GM23338 (cell line): ENCODE results near the gene CXCL9. TPM values are rescaled to one million over a fixed set of nuclear protein-coding genes. Genes with fewer than 3 reads are reported as not detected.

ENCODE experiments used
- ATAC-seq: fragments of 200-7000 bp; cut with Tn5 transposase; 3 replicates; pipeline ENCODE4 v1.9.1; 2020
- DNase-seq: peaks from one replicate; pipeline ENCODE4 v3.0.0-alpha.2; 2015; ENCODE audit warnings: low spot score
- H2AFZ ChIP-seq: fragments of 200-600 bp; sonication (generic); 2 replicates; pipeline ENCODE4 v1.8.0; 2016; ENCODE audit warnings: antibody characterized with exemption, mild to moderate bottlenecking, moderate library complexity
- H3F3A ChIP-seq: fragments of 200-600 bp; sonication (generic); replicated peaks from 2 replicates; pipeline ENCODE4 v1.8.0; 2017; ENCODE audit warnings: antibody characterized with exemption, mixed run types, low read depth
- H3K27ac ChIP-seq: fragments of 200-600 bp; sonication (generic); 2 replicates; pipeline ENCODE4 v1.6.1; 2016; ENCODE audit warnings: low read depth
- H3K27me3 ChIP-seq: fragments of 200-600 bp; sonication (generic); 2 replicates; pipeline ENCODE4 v1.8.0; 2016; ENCODE audit warnings: mild to moderate bottlenecking, mixed run types, moderate library complexity; ENCODE audit not compliant: insufficient read depth
- H3K36me3 ChIP-seq: fragments of 200-600 bp; sonication (generic); 2 replicates; pipeline ENCODE4 v1.8.0; 2016; ENCODE audit warnings: mild to moderate bottlenecking; ENCODE audit not compliant: insufficient read depth
- H3K4me1 ChIP-seq: fragments of 200-600 bp; sonication (generic); 2 replicates; pipeline ENCODE4 v1.8.0; 2016; ENCODE audit warnings: mild to moderate bottlenecking, moderate library complexity; ENCODE audit not compliant: insufficient read depth
- H3K4me2 ChIP-seq: fragments of 200-600 bp; sonication (generic); 2 replicates; pipeline ENCODE4 v1.7.1; 2017; ENCODE audit warnings: mixed run types
- H3K4me3 ChIP-seq: fragments of 200-600 bp; sonication (generic); 2 replicates; pipeline ENCODE4 v1.6.1; 2016; ENCODE audit warnings: mixed run types
- H3K79me2 ChIP-seq: fragments of 200-600 bp; sonication (generic); replicated peaks from 2 replicates; pipeline ENCODE4 v1.8.0; 2017; ENCODE audit warnings: mild to moderate bottlenecking; ENCODE audit not compliant: insufficient read depth
- H3K9me2 ChIP-seq: fragments of 200-600 bp; sonication (generic); 2 replicates; pipeline ENCODE4 v1.8.0; 2017; ENCODE audit not compliant: insufficient read depth
- H4K20me1 ChIP-seq: fragments of 200-600 bp; sonication (generic); replicated peaks from 2 replicates; pipeline ENCODE4 v1.8.0; 2017; ENCODE audit warnings: mild to moderate bottlenecking; ENCODE audit not compliant: insufficient read depth
- H3K27ac Mint-ChIP-seq: 2 replicates; pipeline ENCODE4 v1.8.0; 2020; ENCODE audit warnings: inconsistent platforms, mild to moderate bottlenecking, moderate library complexity, mixed read lengths
- H3K27me3 Mint-ChIP-seq: 3 replicates; pipeline ENCODE4 v1.8.0; 2022; ENCODE audit warnings: low read depth, mild to moderate bottlenecking, moderate library complexity, mixed read lengths, inconsistent platforms; ENCODE audit not compliant: insufficient read depth, poor library complexity
- H3K36me3 Mint-ChIP-seq: 3 replicates; pipeline ENCODE4 v1.8.0; 2021; ENCODE audit warnings: low read depth, mild to moderate bottlenecking, inconsistent platforms, moderate library complexity, mixed read lengths
- H3K4me1 Mint-ChIP-seq: 3 replicates; pipeline ENCODE4 v1.8.0; 2020; ENCODE audit warnings: mild to moderate bottlenecking, inconsistent platforms, mixed read lengths
- H3K4me3 Mint-ChIP-seq: 3 replicates; pipeline ENCODE4 v1.8.0; 2021; ENCODE audit warnings: moderate library complexity, mild to moderate bottlenecking, inconsistent platforms, mixed read lengths
- H3K9me3 Mint-ChIP-seq: 3 replicates; pipeline ENCODE4 v1.8.0; 2020; ENCODE audit warnings: moderate library complexity, mild to moderate bottlenecking, inconsistent platforms, mixed read lengths
- CREB1 ChIP-seq: fragments of 250-450 bp; sonication (Bioruptor Pico); IDR thresholded peaks from 2 replicates; pipeline ENCODE4 v1.5.0; 2020; ENCODE audit warnings: low read depth, mild to moderate bottlenecking, moderate library complexity
- CTCF ChIP-seq, 2 experiments: fragments of 200-600 bp in 1 of 2; sonication (generic) in 1 of 2; conservative IDR thresholded peaks; 2 replicates each; pipeline versions ENCODE4 v1.5.1 to v1.6.1; 2016 to 2017; ENCODE audit warnings: antibody characterized with exemption in 2 of 2, low read depth in 2 of 2, mild to moderate bottlenecking in 2 of 2, moderate library complexity in 1 of 2
- ETS1 ChIP-seq: IDR thresholded peaks from 2 replicates; pipeline ENCODE4 v1.6.1; 2016; ENCODE audit warnings: antibody characterized with exemption
- EZH2 ChIP-seq: fragments of 200-600 bp; sonication (generic); IDR thresholded peaks from one replicate; pipeline ENCODE4 v1.8.0; 2017; ENCODE audit warnings: antibody characterized with exemption, mild to moderate bottlenecking, low read depth; ENCODE audit not compliant: unreplicated experiment
- EZH2phosphoT487 ChIP-seq: fragments of 200-600 bp; sonication (generic); IDR thresholded peaks from one replicate; pipeline ENCODE4 v1.8.1; 2018; ENCODE audit warnings: antibody characterized with exemption; ENCODE audit not compliant: unreplicated experiment
- JUNB ChIP-seq: IDR thresholded peaks from one replicate; pipeline ENCODE4 v1.6.1; 2016; ENCODE audit warnings: antibody characterized with exemption; ENCODE audit not compliant: unreplicated experiment
- NANOG ChIP-seq: IDR thresholded peaks from 2 replicates; pipeline ENCODE4 v1.6.1; 2016; ENCODE audit warnings: antibody characterized with exemption, borderline replicate concordance
- POLR2AphosphoS5 ChIP-seq: IDR thresholded peaks from 2 replicates; pipeline ENCODE4 v1.6.1; 2016; ENCODE audit warnings: antibody characterized with exemption, low read depth
- REST ChIP-seq: IDR thresholded peaks from one replicate; pipeline ENCODE4 v1.6.1; 2018; ENCODE audit warnings: antibody characterized with exemption; ENCODE audit not compliant: unreplicated experiment
- STAT1 ChIP-seq: IDR thresholded peaks from one replicate; pipeline ENCODE4 v1.6.1; 2016; ENCODE audit warnings: antibody characterized with exemption; ENCODE audit not compliant: unreplicated experiment
- ZNF114 ChIP-seq: fragments of 250-450 bp; sonication (Bioruptor Pico); IDR thresholded peaks from 2 replicates; pipeline ENCODE4 v1.5.0; 2020; ENCODE audit warnings: mild to moderate bottlenecking, moderate library complexity
- ZNF331 ChIP-seq: fragments of 250-450 bp; sonication (Bioruptor Pico); IDR thresholded peaks from 2 replicates; pipeline ENCODE4 v1.5.0; 2020; ENCODE audit warnings: low read depth, mild to moderate bottlenecking, moderate library complexity
- ZNF462 ChIP-seq: fragments of 250-450 bp; sonication (Bioruptor Pico); IDR thresholded peaks from 2 replicates; pipeline ENCODE4 v1.5.0; 2020; ENCODE audit warnings: mild to moderate bottlenecking, moderate library complexity
- polyA plus RNA-seq: library from polyadenylated mRNA; unstranded; fragments of >200 nt; fragmentation: Nextera tagmentation; extraction: Ambion mirVana; gene quantifications from 2 replicates; pipeline ENCODE4 v1.2.1, GENCODE V29; 2016
- total RNA-seq: library from RNA; depleted of rRNA; stranded (reverse); fragments of >200 nt; shearing (Covaris generic); gene quantifications from 2 replicates; pipeline ENCODE4 v1.2.3, GENCODE V29; 2014

CXCL9 gene
- total and polyA plus RNA-seq, 2 experiments from 2014 or later, result not detected

- H3K4me2 ChIP-seq, result no peak overlapping the region
- no peaks in the 10 kb centered on the region for H3K27me3 Mint-ChIP-seq
- H3K4me1 ChIP-seq, result peaks cover 7% of the 10 kb centered on the region
- H3K27me3 ChIP-seq, result no peaks in the 10 kb centered on the region
- no peak overlapping the region for H3K4me3 ChIP-seq
- ATAC-seq, result no peak
- no peak overlapping the region for H3K27ac Mint-ChIP-seq
- no peak overlapping the region for H3K4me3 Mint-ChIP-seq
- H2AFZ ChIP-seq, result no peak overlapping the region
- H3K27ac ChIP-seq, result no peak overlapping the region
- H3K79me2 ChIP-seq, result peaks cover 82% of the 10 kb centered on the region
- H3K4me1 Mint-ChIP-seq, result peaks cover 11% of the 10 kb centered on the region
- H3K36me3 Mint-ChIP-seq, result peaks cover 32% of the 10 kb centered on the region
- H3F3A ChIP-seq, result no peaks in the 10 kb centered on the region
- peaks cover 50% of the 10 kb centered on the region for H4K20me1 ChIP-seq
- DNase-seq, result no peak
- H3K36me3 ChIP-seq, result peaks cover 21% of the 10 kb centered on the region; the same call in 1 of the 2 replicates
- TF ChIP-seq ZNF114 (no peak), CTCF (conservative IDR thresholded peaks at IDR 0.05; ENCODE audit: low read depth in 2 of 2) (no peak), POLR2AphosphoS5 (no peak), ETS1 (no peak), REST (no peak), EZH2 (no peak), CREB1 (CRISPR knock-in tag) (no peak), EZH2phosphoT487 (no peak), ZNF462 (CRISPR knock-in tag) (no peak), ZNF331 (CRISPR knock-in tag) (no peak), STAT1 (no peak), JUNB (no peak), NANOG (no peak)
- H3K9me2 ChIP-seq, result no peaks in the 10 kb centered on the region
- H3K9me3 Mint-ChIP-seq, result no peaks in the 10 kb centered on the region
Observed at GRCh38 chr4:75985116-75985515, 22.2 kb downstream of the CXCL9 start.
